ENCODE measurements around the gene ARHGEF1. TPM values are rescaled to one million over a fixed set of nuclear protein-coding genes. Genes with fewer than 3 reads are reported as not detected.

Gene ARHGEF1
- total RNA-seq, 3 donors from 2014 or later (not counting 1 experiment from before 2014, with no cell fraction given), result 1,177 to 1,409 (median 1,354) TPM

GRCh38 chr19:41897820-41898219 is 14.8 kb downstream of the ARHGEF1 start:
- DNase-seq (no peak), ATAC-seq (no peak)
- no peak overlapping the region for H3K27ac ChIP-seq (ENCODE audit: low read length)
- H3K4me3 Mint-ChIP-seq, result no peak overlapping the region
- no peaks in the 10 kb centered on the region for H3K27me3 Mint-ChIP-seq (ENCODE audit: low read depth in 2 of 2)
- peaks cover 14% of the 10 kb centered on the region for H3K36me3 Mint-ChIP-seq
- H3K27ac Mint-ChIP-seq, result peak overlapping the region; percentile 71 to 92
- intact Hi-C loops (cut with micrococcal nuclease), result no loop called here
- H3K27me3 ChIP-seq (ENCODE audit: control insufficient read depth, insufficient read depth, low read length), result no peaks in the 10 kb centered on the region
- H3K4me3 ChIP-seq (ENCODE audit: low read length), result no peak overlapping the region
- peaks cover 79% of the 10 kb centered on the region for H3K36me3 ChIP-seq (ENCODE audit: control insufficient read depth, insufficient read depth, low read length)
- H3K9me3 Mint-ChIP-seq, result no peaks in the 10 kb centered on the region
- peaks cover 24 to 54% of the 10 kb centered on the region in 2 donors for H3K4me1 Mint-ChIP-seq
- H3K9me3 ChIP-seq (ENCODE audit: control insufficient read depth, insufficient read depth, low read length), result no peaks in the 10 kb centered on the region
- TF ChIP-seq CTCF (IDR thresholded peaks at IDR 0.05), result no peak
- peaks cover 61% of the 10 kb centered on the region for H3K4me1 ChIP-seq (ENCODE audit: control insufficient read depth, insufficient read depth, low read length)
- 97% methylated on average over 20 of the region's 24 CpGs for WGBS (ENCODE audit: insufficient coverage)

- Mint-ChIP-seq H3K4me1 (peaks cover 21 to 50% of the 10 kb centered on the region in 2 donors), H3K27ac (peak overlapping the region; percentile 71 to 92), H3K9me3 (no peaks in the 10 kb centered on the region), H3K36me3 (peaks cover 14% of the 10 kb centered on the region), H3K27me3 (ENCODE audit: low read depth in 2 of 2) (no peaks in the 10 kb centered on the region), H3K4me3 (no peak overlapping the region)
- peaks cover 61% of the 10 kb centered on the region for H3K4me1 ChIP-seq (ENCODE audit: control insufficient read depth, insufficient read depth, low read length)
- ATAC-seq (no peak), DNase-seq (no peak)
- TF ChIP-seq CTCF (IDR thresholded peaks at IDR 0.05), result no peak
- H3K4me3 ChIP-seq (ENCODE audit: low read length), result no peak overlapping the region
- no peaks in the 10 kb centered on the region for H3K9me3 ChIP-seq (ENCODE audit: control insufficient read depth, insufficient read depth, low read length)
- H3K27ac ChIP-seq (ENCODE audit: low read length), result no peak overlapping the region
- peaks cover 80% of the 10 kb centered on the region for H3K36me3 ChIP-seq (ENCODE audit: control insufficient read depth, insufficient read depth, low read length)
- no peaks in the 10 kb centered on the region for H3K27me3 ChIP-seq (ENCODE audit: control insufficient read depth, insufficient read depth, low read length)
- 95% methylated on average over 15 of the region's 15 CpGs for WGBS (ENCODE audit: insufficient coverage)
- intact Hi-C loops (cut with micrococcal nuclease), result no loop called here
These were observed 15.3 kb downstream of the ARHGEF1 start for GRCh38 chr19:41898235-41898634.

GRCh38 chr19:41901707-41902360 is 18.9 kb downstream of the ARHGEF1 start:
- no peaks in the 10 kb centered on the region for H3K9me3 Mint-ChIP-seq
- Histone ChIP-seq H3K9me3 (ENCODE audit: control insufficient read depth, insufficient read depth, low read length) (no peaks in the 10 kb centered on the region), H3K36me3 (ENCODE audit: control insufficient read depth, insufficient read depth, low read length) (peaks cover 90% of the 10 kb centered on the region), H3K27ac (ENCODE audit: low read length) (no peak overlapping the region), H3K27me3 (ENCODE audit: control insufficient read depth, insufficient read depth, low read length) (no peaks in the 10 kb centered on the region), H3K4me1 (ENCODE audit: control insufficient read depth, insufficient read depth, low read length) (peaks cover 49% of the 10 kb centered on the region), H3K4me3 (ENCODE audit: low read length) (no peak overlapping the region)
- H3K36me3 Mint-ChIP-seq, result peaks cover 7% of the 10 kb centered on the region
- no peak overlapping the region for H3K4me3 Mint-ChIP-seq
- no peak for TF ChIP-seq CTCF (IDR thresholded peaks at IDR 0.05)
- peaks cover 8 to 53% of the 10 kb centered on the region in 2 donors for H3K4me1 Mint-ChIP-seq
- ATAC-seq (no peak), DNase-seq (no peak)
- WGBS (ENCODE audit: insufficient coverage), result 95% methylated on average over 21 of the region's 21 CpGs
- intact Hi-C loops (cut with micrococcal nuclease), result no loop called here
- H3K27me3 Mint-ChIP-seq (ENCODE audit: low read depth in 2 of 2), result no peaks in the 10 kb centered on the region
- no peak overlapping the region for H3K27ac Mint-ChIP-seq

- Histone ChIP-seq H3K9me3 (ENCODE audit: control insufficient read depth, insufficient read depth, low read length) (no peaks in the 10 kb centered on the region), H3K27ac (ENCODE audit: low read length) (no peak overlapping the region), H3K27me3 (ENCODE audit: control insufficient read depth, insufficient read depth, low read length) (no peaks in the 10 kb centered on the region), H3K4me1 (ENCODE audit: control insufficient read depth, insufficient read depth, low read length) (peaks cover 43% of the 10 kb centered on the region), H3K4me3 (ENCODE audit: low read length) (no peak overlapping the region), H3K36me3 (ENCODE audit: control insufficient read depth, insufficient read depth, low read length) (peaks cover 93% of the 10 kb centered on the region)
- ATAC-seq, result no peak
- peak overlapping the region in 1 of 2 donors; percentile 9 for H3K27ac Mint-ChIP-seq
- H3K27me3 Mint-ChIP-seq (ENCODE audit: low read depth in 2 of 2), result no peaks in the 10 kb centered on the region
- DNase-seq, result no peak
- WGBS (ENCODE audit: insufficient coverage), result 98% methylated on average over 17 of the region's 17 CpGs
- no peaks in the 10 kb centered on the region for H3K9me3 Mint-ChIP-seq
- TF ChIP-seq CTCF (IDR thresholded peaks at IDR 0.05), result no peak
- no peak overlapping the region for H3K4me3 Mint-ChIP-seq
- intact Hi-C loops (cut with micrococcal nuclease), result no loop called here
- H3K4me1 Mint-ChIP-seq, result peaks cover 11 to 57% of the 10 kb centered on the region in 2 donors
- H3K36me3 Mint-ChIP-seq, result peaks cover 7% of the 10 kb centered on the region
These were observed 19.6 kb downstream of the ARHGEF1 start for GRCh38 chr19:41902594-41902993.

Measured in natural killer cell (primary cell).